ENCODE measurements around the gene DNAJC5G. TPM values are rescaled to one million over a fixed set of nuclear protein-coding genes. Genes with fewer than 3 reads are reported as not detected.

Gene DNAJC5G
- total and polyA plus RNA-seq, 2 of the 13 experiments (the other 11 are each of a cell fraction or from before 2014, with no cell fraction given): 0.05 TPM; not detected in 1

DNA sequence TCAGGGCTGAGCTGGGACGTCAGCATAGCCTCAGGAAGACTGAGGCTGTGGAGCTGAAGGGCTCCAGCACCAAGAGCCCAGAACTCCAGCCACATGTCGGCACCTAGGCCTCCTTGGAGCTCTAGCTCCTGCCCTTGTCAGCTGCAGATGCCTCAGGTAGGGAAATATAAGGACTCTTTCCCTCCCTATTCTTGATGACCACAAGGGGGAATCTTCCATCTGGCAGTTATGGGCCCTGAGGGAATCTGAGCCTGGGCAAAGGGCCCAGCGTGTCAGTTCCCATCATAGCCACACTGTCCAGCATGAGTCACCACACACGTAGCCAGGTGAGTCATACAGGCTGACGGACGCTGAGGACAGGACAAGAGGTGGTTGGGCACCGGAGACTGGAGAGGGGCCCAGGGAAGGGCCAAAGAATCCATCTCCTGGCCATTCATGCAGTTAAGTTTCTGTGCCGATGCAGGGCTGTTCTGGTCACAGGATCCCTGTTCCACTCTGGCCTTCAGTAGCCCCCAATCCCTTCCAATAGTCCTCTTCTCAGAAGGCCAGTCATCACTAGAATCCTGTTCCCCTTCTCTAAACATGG is 45.8 kb downstream of the DNAJC5G start (continued):
- TF ChIP-seq, protein P1, sequence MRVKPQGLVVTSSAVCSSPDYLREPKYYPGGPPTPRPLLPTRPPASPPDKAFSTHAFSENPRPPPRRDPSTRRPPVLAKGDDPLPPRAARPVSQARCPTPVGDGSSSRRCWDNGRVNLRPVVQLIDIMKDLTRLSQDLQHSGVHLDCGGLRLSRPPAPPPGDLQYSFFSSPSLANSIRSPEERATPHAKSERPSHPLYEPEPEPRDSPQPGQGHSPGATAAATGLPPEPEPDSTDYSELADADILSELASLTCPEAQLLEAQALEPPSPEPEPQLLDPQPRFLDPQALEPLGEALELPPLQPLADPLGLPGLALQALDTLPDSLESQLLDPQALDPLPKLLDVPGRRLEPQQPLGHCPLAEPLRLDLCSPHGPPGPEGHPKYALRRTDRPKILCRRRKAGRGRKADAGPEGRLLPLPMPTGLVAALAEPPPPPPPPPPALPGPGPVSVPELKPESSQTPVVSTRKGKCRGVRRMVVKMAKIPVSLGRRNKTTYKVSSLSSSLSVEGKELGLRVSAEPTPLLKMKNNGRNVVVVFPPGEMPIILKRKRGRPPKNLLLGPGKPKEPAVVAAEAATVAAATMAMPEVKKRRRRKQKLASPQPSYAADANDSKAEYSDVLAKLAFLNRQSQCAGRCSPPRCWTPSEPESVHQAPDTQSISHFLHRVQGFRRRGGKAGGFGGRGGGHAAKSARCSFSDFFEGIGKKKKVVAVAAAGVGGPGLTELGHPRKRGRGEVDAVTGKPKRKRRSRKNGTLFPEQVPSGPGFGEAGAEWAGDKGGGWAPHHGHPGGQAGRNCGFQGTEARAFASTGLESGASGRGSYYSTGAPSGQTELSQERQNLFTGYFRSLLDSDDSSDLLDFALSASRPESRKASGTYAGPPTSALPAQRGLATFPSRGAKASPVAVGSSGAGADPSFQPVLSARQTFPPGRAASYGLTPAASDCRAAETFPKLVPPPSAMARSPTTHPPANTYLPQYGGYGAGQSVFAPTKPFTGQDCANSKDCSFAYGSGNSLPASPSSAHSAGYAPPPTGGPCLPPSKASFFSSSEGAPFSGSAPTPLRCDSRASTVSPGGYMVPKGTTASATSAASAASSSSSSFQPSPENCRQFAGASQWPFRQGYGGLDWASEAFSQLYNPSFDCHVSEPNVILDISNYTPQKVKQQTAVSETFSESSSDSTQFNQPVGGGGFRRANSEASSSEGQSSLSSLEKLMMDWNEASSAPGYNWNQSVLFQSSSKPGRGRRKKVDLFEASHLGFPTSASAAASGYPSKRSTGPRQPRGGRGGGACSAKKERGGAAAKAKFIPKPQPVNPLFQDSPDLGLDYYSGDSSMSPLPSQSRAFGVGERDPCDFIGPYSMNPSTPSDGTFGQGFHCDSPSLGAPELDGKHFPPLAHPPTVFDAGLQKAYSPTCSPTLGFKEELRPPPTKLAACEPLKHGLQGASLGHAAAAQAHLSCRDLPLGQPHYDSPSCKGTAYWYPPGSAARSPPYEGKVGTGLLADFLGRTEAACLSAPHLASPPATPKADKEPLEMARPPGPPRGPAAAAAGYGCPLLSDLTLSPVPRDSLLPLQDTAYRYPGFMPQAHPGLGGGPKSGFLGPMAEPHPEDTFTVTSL (CRISPR knock-in tag; IDR thresholded peaks at IDR 0.05; ENCODE audit: borderline replicate concordance): no peak; the same call in 1 of the 2 replicates
- TF ChIP-seq, protein P2, sequence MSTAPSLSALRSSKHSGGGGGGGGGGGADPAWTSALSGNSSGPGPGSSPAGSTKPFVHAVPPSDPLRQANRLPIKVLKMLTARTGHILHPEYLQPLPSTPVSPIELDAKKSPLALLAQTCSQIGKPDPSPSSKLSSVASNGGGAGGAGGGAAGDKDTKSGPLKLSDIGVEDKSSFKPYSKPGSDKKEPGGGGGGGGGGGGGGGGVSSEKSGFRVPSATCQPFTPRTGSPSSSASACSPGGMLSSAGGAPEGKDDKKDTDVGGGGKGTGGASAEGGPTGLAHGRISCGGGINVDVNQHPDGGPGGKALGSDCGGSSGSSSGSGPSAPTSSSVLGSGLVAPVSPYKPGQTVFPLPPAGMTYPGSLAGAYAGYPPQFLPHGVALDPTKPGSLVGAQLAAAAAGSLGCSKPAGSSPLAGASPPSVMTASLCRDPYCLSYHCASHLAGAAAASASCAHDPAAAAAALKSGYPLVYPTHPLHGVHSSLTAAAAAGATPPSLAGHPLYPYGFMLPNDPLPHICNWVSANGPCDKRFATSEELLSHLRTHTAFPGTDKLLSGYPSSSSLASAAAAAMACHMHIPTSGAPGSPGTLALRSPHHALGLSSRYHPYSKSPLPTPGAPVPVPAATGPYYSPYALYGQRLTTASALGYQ (CRISPR knock-in tag; IDR thresholded peaks at IDR 0.05): no peak
- TF ChIP-seq ZNF557 (CRISPR knock-in tag; IDR thresholded peaks at IDR 0.05) (no peak), ASH2L (IDR thresholded peaks at IDR 0.05; ENCODE audit: insufficient read length, low read depth, low read length) (no peak), PHF5A (CRISPR knock-in tag; IDR thresholded peaks at IDR 0.05; ENCODE audit: low read depth, unreplicated experiment) (peak; percentile 79), ZNF33B (CRISPR knock-in tag; IDR thresholded peaks at IDR 0.05) (peak; percentile 82; the same call in 1 of the 2 replicates), ZNF780A (CRISPR knock-in tag; IDR thresholded peaks at IDR 0.05) (no peak)
- TF ChIP-seq, protein P3, sequence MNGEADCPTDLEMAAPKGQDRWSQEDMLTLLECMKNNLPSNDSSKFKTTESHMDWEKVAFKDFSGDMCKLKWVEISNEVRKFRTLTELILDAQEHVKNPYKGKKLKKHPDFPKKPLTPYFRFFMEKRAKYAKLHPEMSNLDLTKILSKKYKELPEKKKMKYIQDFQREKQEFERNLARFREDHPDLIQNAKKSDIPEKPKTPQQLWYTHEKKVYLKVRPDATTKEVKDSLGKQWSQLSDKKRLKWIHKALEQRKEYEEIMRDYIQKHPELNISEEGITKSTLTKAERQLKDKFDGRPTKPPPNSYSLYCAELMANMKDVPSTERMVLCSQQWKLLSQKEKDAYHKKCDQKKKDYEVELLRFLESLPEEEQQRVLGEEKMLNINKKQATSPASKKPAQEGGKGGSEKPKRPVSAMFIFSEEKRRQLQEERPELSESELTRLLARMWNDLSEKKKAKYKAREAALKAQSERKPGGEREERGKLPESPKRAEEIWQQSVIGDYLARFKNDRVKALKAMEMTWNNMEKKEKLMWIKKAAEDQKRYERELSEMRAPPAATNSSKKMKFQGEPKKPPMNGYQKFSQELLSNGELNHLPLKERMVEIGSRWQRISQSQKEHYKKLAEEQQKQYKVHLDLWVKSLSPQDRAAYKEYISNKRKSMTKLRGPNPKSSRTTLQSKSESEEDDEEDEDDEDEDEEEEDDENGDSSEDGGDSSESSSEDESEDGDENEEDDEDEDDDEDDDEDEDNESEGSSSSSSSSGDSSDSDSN (CRISPR knock-in tag; IDR thresholded peaks at IDR 0.05): peak; percentile 73
- TF ChIP-seq, protein P4, sequence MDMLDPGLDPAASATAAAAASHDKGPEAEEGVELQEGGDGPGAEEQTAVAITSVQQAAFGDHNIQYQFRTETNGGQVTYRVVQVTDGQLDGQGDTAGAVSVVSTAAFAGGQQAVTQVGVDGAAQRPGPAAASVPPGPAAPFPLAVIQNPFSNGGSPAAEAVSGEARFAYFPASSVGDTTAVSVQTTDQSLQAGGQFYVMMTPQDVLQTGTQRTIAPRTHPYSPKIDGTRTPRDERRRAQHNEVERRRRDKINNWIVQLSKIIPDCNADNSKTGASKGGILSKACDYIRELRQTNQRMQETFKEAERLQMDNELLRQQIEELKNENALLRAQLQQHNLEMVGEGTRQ (IDR thresholded peaks at IDR 0.05; ENCODE audit: low read depth, low read length): no peak
- TF ChIP-seq, protein P4 (CRISPR knock-in tag; IDR thresholded peaks at IDR 0.05; ENCODE audit: borderline replicate concordance): no peak
- TF ChIP-seq, protein P5, sequence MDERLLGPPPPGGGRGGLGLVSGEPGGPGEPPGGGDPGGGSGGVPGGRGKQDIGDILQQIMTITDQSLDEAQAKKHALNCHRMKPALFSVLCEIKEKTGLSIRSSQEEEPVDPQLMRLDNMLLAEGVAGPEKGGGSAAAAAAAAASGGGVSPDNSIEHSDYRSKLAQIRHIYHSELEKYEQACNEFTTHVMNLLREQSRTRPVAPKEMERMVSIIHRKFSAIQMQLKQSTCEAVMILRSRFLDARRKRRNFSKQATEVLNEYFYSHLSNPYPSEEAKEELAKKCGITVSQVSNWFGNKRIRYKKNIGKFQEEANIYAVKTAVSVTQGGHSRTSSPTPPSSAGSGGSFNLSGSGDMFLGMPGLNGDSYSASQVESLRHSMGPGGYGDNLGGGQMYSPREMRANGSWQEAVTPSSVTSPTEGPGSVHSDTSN (CRISPR knock-in tag; IDR thresholded peaks at IDR 0.05): peak; percentile 75
- TF ChIP-seq, protein P6, sequence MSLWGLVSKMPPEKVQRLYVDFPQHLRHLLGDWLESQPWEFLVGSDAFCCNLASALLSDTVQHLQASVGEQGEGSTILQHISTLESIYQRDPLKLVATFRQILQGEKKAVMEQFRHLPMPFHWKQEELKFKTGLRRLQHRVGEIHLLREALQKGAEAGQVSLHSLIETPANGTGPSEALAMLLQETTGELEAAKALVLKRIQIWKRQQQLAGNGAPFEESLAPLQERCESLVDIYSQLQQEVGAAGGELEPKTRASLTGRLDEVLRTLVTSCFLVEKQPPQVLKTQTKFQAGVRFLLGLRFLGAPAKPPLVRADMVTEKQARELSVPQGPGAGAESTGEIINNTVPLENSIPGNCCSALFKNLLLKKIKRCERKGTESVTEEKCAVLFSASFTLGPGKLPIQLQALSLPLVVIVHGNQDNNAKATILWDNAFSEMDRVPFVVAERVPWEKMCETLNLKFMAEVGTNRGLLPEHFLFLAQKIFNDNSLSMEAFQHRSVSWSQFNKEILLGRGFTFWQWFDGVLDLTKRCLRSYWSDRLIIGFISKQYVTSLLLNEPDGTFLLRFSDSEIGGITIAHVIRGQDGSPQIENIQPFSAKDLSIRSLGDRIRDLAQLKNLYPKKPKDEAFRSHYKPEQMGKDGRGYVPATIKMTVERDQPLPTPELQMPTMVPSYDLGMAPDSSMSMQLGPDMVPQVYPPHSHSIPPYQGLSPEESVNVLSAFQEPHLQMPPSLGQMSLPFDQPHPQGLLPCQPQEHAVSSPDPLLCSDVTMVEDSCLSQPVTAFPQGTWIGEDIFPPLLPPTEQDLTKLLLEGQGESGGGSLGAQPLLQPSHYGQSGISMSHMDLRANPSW (CRISPR knock-in tag; IDR thresholded peaks at IDR 0.05; ENCODE audit: borderline replicate concordance): peak; percentile 41; the same call in 1 of the 2 replicates
